Measurements from ENCODE around the gene ITIH3.
A peak's percentile ranks its signal among the peaks of the same experiment; 100 is the strongest.
"Not testable (repeated sequence)": the region's sequence is repeated elsewhere in the genome, so short reads cannot be mapped to it uniquely, and the experiment has no call there.

Gene ITIH3, protein sequence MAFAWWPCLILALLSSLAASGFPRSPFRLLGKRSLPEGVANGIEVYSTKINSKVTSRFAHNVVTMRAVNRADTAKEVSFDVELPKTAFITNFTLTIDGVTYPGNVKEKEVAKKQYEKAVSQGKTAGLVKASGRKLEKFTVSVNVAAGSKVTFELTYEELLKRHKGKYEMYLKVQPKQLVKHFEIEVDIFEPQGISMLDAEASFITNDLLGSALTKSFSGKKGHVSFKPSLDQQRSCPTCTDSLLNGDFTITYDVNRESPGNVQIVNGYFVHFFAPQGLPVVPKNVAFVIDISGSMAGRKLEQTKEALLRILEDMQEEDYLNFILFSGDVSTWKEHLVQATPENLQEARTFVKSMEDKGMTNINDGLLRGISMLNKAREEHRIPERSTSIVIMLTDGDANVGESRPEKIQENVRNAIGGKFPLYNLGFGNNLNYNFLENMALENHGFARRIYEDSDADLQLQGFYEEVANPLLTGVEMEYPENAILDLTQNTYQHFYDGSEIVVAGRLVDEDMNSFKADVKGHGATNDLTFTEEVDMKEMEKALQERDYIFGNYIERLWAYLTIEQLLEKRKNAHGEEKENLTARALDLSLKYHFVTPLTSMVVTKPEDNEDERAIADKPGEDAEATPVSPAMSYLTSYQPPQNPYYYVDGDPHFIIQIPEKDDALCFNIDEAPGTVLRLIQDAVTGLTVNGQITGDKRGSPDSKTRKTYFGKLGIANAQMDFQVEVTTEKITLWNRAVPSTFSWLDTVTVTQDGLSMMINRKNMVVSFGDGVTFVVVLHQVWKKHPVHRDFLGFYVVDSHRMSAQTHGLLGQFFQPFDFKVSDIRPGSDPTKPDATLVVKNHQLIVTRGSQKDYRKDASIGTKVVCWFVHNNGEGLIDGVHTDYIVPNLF

DNA sequence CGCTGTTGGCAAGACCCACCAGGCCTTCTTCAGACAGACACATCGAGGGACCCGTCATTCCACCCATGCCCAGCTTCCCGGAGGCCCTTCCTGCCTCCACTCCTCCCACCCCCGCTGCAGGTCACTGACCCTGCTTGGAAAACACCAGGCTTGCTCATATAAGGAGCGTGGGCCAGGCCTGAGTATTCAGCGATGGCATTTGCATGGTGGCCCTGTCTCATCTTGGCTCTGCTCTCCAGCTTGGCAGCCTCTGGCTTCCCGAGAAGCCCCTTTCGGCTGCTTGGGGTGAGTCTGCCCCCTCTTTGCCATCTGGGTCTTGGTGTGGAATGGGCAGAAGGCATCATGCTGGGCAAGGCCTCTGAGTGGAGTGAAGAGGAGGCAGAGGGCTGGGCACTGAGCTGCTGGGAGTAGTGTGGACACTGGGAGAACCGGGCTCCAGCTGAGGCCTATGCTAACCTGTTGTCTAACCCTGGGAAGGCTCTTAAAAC is at the start of gene ITIH3:
TSS of gene ITIH3 (plus strand) at position 185 of the 488 bp plus-strand sequence. CDS start at position 193, 8 bp downstream.
- no peak for DNase-seq (ENCODE audit: low read depth in 2 of 2)

DNA sequence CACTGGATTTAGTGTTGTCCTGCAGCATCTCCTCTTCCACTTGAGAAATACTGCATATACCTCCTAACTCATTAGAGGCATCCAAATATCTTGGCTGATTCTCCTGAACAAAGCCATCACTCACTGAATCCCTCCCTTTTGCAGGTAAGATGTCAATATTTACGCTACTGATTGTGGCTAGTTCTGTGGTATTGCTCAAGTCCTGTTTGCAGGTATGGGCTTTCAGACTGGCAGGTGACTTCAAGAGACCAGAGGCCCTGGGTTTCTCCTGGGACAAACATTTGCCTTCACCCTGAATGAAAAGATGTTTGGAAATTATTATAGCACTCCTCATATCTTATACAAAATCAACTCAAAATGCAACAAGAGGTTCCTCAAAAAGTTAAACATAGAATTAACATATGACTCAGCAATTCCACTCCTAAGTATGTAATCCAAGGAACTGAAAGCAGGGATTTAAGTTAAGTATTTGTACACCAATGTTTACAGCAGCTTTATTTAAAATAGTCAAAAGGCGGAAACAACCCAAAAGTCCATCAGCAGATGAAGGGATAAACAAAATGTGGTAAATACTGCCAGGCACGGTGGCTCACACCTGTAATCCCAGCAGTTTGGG is 42.4 kb upstream of the ITIH3 start:
- DNase-seq (ENCODE audit: low read depth in 2 of 2), result no peak

DNA sequence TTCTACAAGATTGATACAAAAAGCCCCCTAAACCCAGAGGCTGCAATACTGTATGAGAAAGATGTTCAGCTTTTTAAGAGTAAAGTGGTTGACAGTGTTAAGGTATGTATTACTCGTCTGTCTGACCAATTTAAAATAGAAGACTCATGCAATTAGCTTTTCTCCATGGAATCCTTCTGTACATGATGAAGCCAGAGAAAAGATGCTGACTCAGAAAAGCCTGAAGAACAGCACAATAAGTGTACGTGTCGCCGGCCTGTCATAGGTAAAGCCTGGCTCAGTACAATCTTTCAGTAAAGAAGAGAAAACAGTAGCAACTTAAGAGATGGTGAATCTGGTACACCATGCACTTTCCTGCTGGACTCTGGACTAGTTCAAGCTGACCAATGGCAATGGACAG is 40.2 kb upstream of the ITIH3 start:
- DNase-seq (ENCODE audit: low read depth in 2 of 2), result no peak

DNA sequence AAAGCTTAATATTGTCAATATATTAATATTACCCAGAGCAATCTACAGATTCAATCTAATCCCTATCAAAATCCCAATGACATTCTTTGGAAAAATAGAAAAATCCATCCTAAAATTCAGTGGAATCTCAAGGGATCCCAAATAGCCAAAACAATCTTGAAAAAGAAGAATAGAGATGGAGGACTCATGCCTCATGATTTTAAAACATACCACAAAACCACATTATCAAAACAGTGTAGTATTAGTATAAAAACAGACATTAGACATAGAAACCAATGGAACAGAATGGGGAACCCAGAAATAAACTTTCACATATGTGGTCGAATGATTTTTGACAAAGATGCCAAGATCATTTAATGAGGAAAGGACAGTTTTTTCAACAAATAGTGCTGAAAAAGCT is 38.5 kb upstream of the ITIH3 start:
- no peak for DNase-seq (ENCODE audit: low read depth in 2 of 2)

DNA sequence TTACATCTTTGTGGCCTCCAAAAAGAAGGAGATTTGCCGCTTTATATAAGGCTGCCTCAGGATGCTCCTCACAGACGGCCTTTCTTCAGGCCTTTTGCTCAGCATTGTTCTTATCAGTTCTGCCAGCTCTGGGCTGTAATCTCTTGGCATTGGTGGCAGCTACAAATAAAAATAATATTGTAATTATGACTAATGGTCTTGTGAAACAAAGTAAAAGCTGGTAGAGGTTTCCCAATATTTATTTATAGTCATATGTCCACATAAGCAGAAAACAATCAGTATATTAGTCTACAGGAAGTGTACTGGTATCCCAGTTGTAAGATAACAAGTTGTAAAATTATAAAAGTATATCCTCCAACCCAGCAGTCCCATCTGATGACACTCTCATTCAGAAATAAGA is 31.1 kb upstream of the ITIH3 start:
- DNase-seq (ENCODE audit: low read depth in 2 of 2), result no peak

DNA sequence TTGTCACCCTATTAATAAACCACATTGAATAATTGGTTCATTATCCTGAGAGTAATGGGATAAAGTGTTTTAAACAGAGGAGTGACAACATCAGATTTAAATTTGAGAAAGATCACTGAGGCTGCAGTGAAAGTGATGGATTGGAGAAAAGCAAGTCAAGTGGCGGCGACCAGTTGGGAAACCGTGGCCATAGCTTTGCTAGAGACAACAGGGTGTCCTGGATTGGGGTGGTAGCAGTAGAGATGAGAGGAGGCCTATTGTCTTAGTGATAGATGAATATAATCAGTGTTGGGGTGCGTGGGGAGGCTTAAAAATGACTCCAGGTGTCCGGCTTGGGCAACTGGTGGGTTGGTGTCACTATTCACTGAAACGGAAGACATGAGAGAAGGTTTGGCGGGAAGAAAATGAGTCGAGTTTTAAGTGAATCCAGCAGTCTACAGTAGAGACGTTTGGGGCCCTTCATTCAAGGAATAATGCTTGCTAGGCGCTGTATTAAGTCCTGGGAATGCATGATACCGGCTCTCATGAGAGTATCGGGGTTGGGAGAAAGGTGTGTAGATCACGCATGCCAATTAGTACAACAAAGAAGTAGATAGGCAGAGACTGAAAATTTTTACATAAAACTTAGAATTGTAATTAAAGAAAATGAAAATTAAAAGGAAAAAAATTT is 24.7 kb upstream of the ITIH3 start:
- no peak for DNase-seq (ENCODE audit: low read depth in 2 of 2)

DNA sequence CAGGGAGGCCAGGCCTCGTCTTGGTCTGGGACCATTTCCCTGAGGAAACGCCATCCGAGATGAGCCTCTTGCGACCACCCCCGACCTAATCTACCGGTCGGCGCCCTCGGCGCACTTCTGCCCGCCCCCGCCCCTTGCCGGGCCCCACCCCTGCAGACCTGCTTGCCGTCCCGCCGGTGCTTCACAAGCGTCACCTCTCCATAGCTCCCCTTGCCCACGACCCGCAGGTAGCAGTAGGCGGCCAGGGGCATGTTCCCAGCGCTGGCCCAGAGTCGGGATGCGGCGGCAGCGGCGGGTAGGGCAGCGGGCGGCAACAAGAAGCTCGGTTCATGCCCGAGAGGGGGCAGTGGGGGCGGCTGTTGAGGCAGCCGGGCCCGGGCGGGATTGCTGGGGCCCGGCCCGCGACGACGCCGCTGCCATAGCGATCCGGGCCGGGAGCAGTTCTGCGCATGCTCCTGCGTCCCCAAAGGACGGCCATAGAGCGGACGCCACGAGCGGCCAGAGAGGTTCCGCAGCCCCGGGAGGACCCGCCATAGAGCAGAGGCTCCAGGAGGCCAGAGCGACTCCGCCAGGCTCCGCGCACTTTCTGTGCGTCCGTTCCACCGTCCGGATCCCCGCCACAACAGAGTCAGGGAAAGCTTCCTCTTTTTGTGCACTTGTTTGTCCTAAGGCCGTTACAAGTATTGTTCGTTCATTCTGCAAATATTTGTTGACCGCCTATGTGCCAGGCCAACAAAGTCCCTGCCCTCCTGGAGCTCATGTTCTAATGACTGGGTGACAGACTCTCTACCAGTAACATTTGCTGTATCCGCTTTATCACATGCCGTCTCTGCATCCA is 23.9 kb upstream of the ITIH3 start, which contains the start of gene NEK4:
TSS of gene NEK4 (minus strand) at position 445 of the 838 bp plus-strand sequence. CDS start at position 251, 194 bp downstream.
- DNase-seq (ENCODE audit: low read depth in 2 of 2), result peak; percentile 66 to 72

DNA sequence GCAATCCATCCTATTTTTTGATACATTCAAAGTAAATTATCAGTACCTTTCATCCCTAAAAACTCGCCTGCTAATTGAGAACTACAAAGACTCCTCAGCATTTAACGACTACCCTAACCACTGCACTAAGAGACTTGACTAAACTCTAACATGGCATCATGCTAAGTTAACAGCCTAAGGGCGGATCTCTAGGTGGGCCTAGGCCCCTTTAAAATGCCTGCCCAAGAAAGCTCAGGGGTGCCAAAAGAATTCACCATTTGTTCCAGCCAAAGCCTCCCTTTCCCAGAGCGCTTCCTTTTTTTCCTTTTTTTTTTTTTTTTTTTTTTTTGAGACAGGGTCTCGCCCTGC is 23.3 kb upstream of the ITIH3 start:
- DNase-seq (ENCODE audit: low read depth in 2 of 2), result no peak

DNA sequence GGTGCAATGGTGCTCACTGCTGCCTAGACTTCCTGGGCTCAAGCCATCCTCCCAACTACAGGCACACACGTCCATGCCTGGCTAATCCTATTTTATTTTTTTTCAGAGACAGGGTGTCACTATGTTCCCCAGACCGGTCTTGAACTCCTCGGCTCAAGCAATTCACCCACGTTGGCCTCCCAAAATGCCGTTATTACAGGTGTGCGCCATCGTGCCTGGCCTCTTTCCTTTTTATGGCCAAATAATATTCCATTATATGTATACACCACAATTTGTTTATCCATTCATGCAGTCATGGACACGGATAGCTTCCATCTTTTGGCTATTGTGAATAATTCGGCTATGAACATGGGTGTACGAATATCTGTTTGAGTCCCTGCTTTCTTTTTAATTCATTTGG is 22.9 kb upstream of the ITIH3 start:
- no peak for DNase-seq (ENCODE audit: low read depth in 2 of 2)

DNA sequence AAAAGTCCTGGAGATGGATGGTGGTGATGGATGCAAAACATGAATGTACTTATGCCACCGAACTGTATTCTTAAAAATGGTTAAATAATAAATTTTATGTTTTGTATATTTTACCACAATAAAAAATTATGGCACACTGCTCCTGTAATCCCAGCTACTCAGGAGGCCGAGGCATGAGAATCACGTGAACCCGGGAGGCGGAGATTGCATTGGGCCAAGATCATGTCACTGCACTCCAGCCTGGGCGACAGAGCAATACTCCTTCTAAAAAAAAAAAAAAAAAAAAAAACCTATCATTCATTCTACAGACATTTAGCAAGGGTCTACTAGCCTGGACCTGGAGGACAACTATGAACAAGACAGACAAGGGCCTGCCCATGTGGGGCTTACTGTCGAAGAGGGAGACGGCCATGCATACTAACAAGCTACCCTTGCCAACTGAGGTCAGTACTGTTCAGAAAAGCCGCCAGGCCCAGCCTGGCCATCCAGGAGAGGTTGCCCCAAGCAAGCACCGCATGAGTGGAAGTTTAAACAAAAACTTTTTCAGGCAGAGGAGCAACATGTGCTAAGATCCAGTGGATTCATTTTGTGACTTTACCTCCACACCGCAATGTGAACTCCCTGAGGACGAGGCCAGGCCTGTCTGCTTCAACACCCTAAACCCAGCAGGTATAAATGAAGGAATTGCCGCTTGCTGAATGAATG is 21.1 kb upstream of the ITIH3 start:
- no peak for DNase-seq (ENCODE audit: low read depth in 2 of 2)

DNA sequence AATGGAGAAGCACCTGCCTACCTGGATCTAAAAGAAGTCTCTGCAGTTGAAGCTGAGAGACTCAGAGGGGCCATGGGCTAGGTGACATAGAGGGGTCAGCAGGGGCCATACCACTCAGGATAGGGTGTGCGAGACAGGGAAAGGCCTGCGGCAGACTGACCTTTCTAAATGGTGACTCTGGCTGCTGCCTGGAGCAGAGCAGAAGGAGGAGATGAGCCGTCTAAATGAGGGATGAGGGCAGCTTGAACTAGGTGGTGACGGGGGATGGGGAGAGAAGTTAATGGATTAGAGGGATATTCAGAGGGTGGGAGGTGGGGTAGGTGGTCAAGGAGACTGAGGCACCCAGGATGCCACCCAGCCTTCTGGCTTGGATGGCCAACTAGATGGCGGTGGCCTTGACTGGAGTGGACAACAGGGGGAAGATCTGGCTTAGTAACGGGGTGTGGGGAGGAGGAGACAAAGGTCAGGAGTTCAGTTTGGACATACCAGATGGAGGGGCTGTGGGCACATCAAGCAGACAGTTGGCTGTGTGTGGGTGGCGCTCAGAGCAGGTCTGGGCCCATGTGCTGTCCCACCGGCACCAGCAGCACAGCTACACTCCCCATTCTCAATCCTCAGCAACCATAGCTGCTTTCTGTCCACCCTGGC is 20.4 kb upstream of the ITIH3 start:
- DNase-seq (ENCODE audit: low read depth in 2 of 2), result no peak

DNA sequence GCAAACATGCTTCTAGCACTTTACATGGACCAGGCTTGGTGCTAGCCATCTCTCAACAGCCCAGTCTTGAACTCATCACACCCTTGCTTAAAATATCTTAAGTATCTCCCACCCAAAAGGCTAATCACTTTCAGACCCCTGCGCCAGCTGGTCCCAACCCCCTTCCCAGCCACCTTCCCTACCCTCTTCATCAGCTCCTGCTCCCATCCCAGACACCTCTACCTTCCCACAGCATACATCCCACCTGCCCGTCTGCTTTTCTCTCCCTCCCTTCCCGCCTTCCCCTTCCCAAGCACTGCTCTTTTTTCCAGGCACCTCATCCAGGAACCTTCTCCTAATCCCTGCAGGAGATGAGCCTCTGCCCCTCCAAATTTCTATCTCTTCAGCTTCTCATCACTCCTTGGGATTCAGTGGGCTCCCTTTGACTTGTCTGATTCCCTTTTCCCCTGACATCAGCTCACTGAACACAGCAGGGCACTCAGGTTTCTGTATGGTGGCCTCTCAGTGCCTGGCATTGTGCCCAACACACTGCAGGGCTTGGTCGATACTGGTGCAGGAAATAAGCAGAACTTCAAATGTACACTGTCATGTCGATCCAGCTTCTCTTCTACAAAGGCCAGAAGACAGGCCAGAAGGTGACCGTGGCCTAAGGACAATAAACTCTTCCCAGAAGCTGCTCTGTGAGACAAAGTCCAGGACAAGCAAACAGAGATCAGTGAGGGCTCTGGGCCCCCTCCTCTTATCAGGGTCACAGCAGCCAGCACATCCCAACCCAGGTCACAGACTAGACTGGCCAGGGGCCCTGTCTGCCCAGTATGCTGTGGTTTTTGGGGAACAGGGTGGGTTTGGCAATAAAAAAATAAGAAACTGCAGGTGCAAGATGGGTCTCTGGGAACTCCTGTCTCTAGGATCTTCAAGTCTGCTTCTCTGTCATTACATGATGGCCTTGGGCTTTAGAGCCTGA is 19.4 kb upstream of the ITIH3 start:
- no peak for DNase-seq (ENCODE audit: low read depth in 2 of 2)

DNA sequence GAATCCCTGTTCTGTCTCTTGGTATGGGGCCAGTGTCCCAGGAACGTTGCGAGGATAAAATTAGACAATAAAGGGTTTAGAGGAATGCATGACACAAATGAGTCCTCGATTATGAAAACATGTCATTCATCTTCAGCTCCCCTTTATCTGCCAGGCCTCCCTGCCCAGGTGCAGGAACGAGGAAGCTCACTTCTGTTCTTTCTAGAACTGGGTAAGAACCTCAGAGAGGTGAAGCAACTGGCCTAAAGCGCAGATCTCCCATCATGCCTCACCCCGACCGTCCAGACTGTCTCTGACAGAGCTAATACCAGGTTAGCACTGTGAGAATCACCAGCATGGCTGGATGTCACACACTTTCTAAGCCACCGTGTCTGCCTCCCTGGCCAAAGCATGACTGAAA is 18.7 kb upstream of the ITIH3 start:
- DNase-seq (ENCODE audit: low read depth in 2 of 2), result no peak

DNA sequence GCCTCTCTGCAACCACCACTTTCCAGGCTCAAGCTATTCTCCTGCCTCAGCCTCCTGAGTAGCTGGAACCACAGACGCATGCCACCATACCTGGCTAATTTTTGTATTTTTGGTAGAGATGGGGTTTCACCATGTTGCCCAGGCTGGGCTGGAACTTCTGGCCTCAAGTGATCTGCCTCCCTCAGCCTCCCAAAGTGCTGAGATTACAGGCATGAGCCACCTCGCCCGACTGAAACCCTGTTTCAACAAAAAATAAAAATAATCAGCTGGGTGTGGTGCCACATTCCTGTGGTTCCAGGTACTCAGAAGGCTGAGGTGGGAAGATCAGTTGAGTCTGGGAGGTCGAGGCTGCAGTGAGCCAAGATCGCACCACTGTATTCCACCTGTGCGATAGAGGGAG is 18.1 kb upstream of the ITIH3 start:
- not testable (repeated sequence) for DNase-seq (ENCODE audit: low read depth in 2 of 2)

DNA sequence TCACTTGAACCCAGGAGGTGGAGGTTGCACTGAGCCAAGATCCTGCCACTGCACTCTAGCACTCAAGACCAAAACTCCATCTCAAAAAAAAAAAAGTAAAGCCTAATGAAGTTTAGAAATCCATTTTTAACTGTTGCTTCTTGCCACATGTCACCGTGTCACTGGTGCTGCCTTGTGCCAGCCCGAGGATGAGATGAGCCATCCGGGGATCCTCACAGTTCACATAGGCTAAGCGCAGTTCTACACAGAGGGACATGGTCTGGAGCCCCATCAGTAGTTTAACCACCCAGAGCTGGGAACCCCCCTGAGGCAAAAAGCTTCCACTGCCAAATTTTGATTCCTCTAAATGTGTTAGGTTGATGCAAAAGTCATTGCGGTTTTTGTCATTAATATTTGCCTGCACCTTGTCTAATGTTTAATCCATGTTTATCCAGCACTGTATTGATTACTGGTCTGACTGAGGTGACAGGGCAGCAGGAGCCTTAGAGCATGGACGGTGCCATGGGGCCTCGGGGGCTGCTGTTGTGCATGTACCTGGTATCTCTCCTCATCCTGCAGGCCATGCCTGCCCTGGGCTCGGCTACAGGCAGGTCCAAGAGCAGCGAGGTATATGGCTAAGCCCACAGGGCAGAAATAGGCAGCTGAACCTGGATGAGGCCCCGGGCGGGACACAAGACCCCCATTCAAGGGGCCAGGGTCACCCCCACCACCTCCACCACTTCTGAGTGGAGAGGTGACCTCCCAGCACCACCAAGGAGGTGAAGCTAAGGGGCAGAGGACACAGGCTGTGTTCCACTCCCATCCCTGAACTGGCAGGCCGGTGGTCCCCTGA is 17.3 kb upstream of the ITIH3 start, which contains the start of gene ITIH1:
TSS of gene ITIH1 (plus strand) at position 473 of the 832 bp plus-strand sequence. CDS start at position 490, 17 bp downstream.
- DNase-seq (ENCODE audit: low read depth in 2 of 2), result no peak

DNA sequence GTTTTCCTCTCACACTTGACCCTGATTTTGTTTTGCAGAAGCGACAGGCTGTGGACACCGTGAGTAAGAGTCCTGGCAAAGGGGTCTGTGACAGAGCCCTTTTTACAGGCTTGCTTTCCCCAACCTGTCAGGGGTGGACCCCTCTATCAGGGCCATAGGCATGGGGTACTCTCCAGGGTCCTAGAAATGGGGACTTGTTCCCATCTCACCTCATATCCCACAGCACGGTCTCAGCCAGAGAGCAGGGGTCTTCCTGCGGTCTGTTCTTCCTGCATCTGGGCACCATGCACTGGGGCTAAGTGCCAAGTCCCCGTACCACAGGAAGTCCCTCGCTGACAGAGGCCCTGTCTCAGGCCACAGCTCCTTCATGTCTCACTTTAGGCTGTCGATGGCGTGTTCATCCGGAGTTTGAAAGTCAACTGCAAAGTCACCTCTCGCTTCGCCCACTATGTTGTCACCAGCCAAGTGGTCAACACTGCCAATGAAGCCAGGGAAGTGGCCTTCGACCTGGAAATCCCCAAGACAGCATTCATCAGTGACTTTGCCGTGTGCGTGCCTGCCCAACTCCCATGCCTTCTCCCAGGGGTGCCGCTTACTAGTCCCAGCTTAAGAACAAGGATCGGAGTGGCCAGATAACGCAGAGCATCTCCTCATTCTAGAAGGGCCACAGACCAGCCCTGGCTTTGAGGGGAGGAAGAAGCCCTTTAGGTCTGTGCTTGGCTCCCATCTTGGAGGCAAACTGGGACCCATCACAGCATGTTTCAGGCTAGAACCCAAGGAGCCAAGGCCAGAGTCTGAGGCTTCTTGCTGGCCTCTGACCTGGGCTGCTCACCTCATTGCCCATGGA is 16.4 kb upstream of the ITIH3 start:
- no peak for DNase-seq (ENCODE audit: low read depth in 2 of 2)

Data from stimulated activated CD8-positive, alpha-beta memory T cell treated with anti-CD3 and anti-CD28 coated beads, Interleukin-2, amount 100 ng/mL, for 1 hour (primary cell).